ENCODE results near the gene OLIG1. TPM values are rescaled to one million over a fixed set of nuclear protein-coding genes. Genes with fewer than 3 reads are reported as not detected.

The OLIG1 gene
- total RNA-seq, 8 experiments from 2014 or later, result 0.17 to 3.4 (median 2.1) TPM; not detected in 2

- ATAC-seq (replicated peaks in 6 of 8), result peak in 1 of 8 experiments; percentile 11
- in situ Hi-C loops (cut with MboI; ENCODE audit: low pct_unique_long_range_greater_than_20kb in 2 of 9, low sequenced_read_pairs in 9 of 9, unreplicated experiment in 9 of 9), result no loop called here
- 13 to 100% (median 80%) methylated on average over 1 to 4 of the region's 6 CpGs; no CpG with 5 or more reads in 5 of the 10 experiments for WGBS, 10 experiments
These were observed 11.4 kb upstream of the OLIG1 start for GRCh38 chr21:33058527-33058926.

GRCh38 chr21:33058957-33059356 lies 11.0 kb upstream of the OLIG1 start:
- H3K27ac ChIP-seq, result no peak overlapping the region
- no peak overlapping the region for H3K4me3 ChIP-seq
- peaks cover 9 to 46% of the 10 kb centered on the region in 2 donors for H3K4me1 ChIP-seq (replicated peaks in 1 of 2)
- no peak for ATAC-seq (replicated peaks in 6 of 8)
- WGBS, 10 experiments, result 22 to 98% (median 76%) methylated on average over 1 to 5 of the region's 6 CpGs; no CpG with 5 or more reads in 4 of the 10 experiments
- in situ Hi-C loops (cut with MboI; ENCODE audit: low pct_unique_long_range_greater_than_20kb in 2 of 9, low sequenced_read_pairs in 9 of 9, unreplicated experiment in 9 of 9), result no loop called here

More at GRCh38 chr21:33058527-33058926, 11.4 kb upstream of the OLIG1 start:
- Histone ChIP-seq H3K4me1 (replicated peaks in 1 of 2) (peaks cover 9 to 46% of the 10 kb centered on the region in 2 donors), H3K4me3 (no peak overlapping the region), H3K27ac (no peak overlapping the region)

GRCh38 chr21:33059380-33059841 lies 10.5 kb upstream of the OLIG1 start:
- no peak for ATAC-seq (replicated peaks in 6 of 8)

GRCh38 chr21:33061233-33061632 lies 8.7 kb upstream of the OLIG1 start:
- in situ Hi-C loops (cut with MboI; ENCODE audit: low pct_unique_long_range_greater_than_20kb in 2 of 9, low sequenced_read_pairs in 9 of 9, unreplicated experiment in 9 of 9), result no loop called here
- 81 to 96% (median 91%) methylated on average over 2 to 4 of the region's 4 CpGs; no CpG with 5 or more reads in 4 of the 10 experiments for WGBS, 10 experiments
- no peak overlapping the region for H3K4me3 ChIP-seq
- ATAC-seq (replicated peaks in 6 of 8), result no peak
- H3K4me1 ChIP-seq (replicated peaks in 1 of 2), result peaks cover 7 to 34% of the 10 kb centered on the region in 2 donors
- H3K27ac ChIP-seq, result no peak overlapping the region

More at GRCh38 chr21:33059380-33059841, 10.5 kb upstream of the OLIG1 start:
- in situ Hi-C loops (cut with MboI; ENCODE audit: low pct_unique_long_range_greater_than_20kb in 2 of 9, low sequenced_read_pairs in 9 of 9, unreplicated experiment in 9 of 9), result no loop called here
- Histone ChIP-seq H3K27ac (no peak overlapping the region), H3K4me1 (replicated peaks in 1 of 2) (peaks cover 9 to 45% of the 10 kb centered on the region in 2 donors), H3K4me3 (no peak overlapping the region)
- 90% methylated on average over 1 of the region's 2 CpGs; no CpG with 5 or more reads in 9 of the 10 experiments for WGBS, 10 experiments

- 20 to 100% (median 67%) methylated on average over 1 to 3 of the region's 5 CpGs; no CpG with 5 or more reads in 3 of the 10 experiments for WGBS, 10 experiments
- Histone ChIP-seq H3K4me1 (replicated peaks in 1 of 2) (peaks cover 7 to 15% of the 10 kb centered on the region in 2 donors), H3K27ac (no peak overlapping the region), H3K4me3 (no peak overlapping the region)
- in situ Hi-C loops (cut with MboI; ENCODE audit: low pct_unique_long_range_greater_than_20kb in 2 of 9, low sequenced_read_pairs in 9 of 9, unreplicated experiment in 9 of 9), result no loop called here
- ATAC-seq (replicated peaks in 6 of 8), result no peak
These were observed 6.5 kb upstream of the OLIG1 start for GRCh38 chr21:33063375-33063883.

GRCh38 chr21:33063907-33064622 lies 5.9 kb upstream of the OLIG1 start:
- WGBS, 10 experiments, result 0 to 100% (median 45%) methylated on average over 1 to 14 of the region's 14 CpGs; no CpG with 5 or more reads in 1 of the 10 experiments
- ATAC-seq (replicated peaks in 6 of 8), result peak in 1 of 8 experiments; percentile 6
- peaks cover 4 to 10% of the 10 kb centered on the region in 2 donors for H3K4me1 ChIP-seq (replicated peaks in 1 of 2)
- H3K4me3 ChIP-seq, result no peak overlapping the region
- in situ Hi-C loops (cut with MboI; ENCODE audit: low pct_unique_long_range_greater_than_20kb in 2 of 9, low sequenced_read_pairs in 9 of 9, unreplicated experiment in 9 of 9), result no loop called here
- no peak overlapping the region for H3K27ac ChIP-seq

- Histone ChIP-seq H3K27ac (no peak overlapping the region), H3K4me3 (no peak overlapping the region), H3K4me1 (replicated peaks in 1 of 2) (peaks cover 4 to 10% of the 10 kb centered on the region in 2 donors)
- WGBS, 10 experiments, result 4 to 82% (median 36%) methylated on average over 3 to 18 of the region's 18 CpGs
- in situ Hi-C loops (cut with MboI; ENCODE audit: low pct_unique_long_range_greater_than_20kb in 2 of 9, low sequenced_read_pairs in 9 of 9, unreplicated experiment in 9 of 9), result no loop called here
- ATAC-seq (replicated peaks in 6 of 8), result peak in 3 of 8 experiments; percentile 37 to 71 (median 50)
These were observed 5.1 kb upstream of the OLIG1 start for GRCh38 chr21:33064623-33065390.

GRCh38 chr21:33067043-33067442 lies 2.9 kb upstream of the OLIG1 start:
- Histone ChIP-seq H3K27ac (no peak overlapping the region), H3K4me1 (replicated peaks in 1 of 2) (peaks cover 6 to 8% of the 10 kb centered on the region in 2 donors), H3K4me3 (no peak overlapping the region)
- 32 to 100% (median 96%) methylated on average over 1 to 5 of the region's 7 CpGs; no CpG with 5 or more reads in 5 of the 10 experiments for WGBS, 10 experiments
- no peak for ATAC-seq (replicated peaks in 6 of 8)
- in situ Hi-C loops (cut with MboI; ENCODE audit: low pct_unique_long_range_greater_than_20kb in 2 of 9, low sequenced_read_pairs in 9 of 9, unreplicated experiment in 9 of 9), result no loop called here

- in situ Hi-C loops (cut with MboI; ENCODE audit: low pct_unique_long_range_greater_than_20kb in 2 of 9, low sequenced_read_pairs in 9 of 9, unreplicated experiment in 9 of 9), result no loop called here
- WGBS, 10 experiments, result 60 to 100% (median 90%) methylated on average over 1 to 2 of the region's 4 CpGs; no CpG with 5 or more reads in 5 of the 10 experiments
- Histone ChIP-seq H3K4me1 (replicated peaks in 1 of 2) (peaks cover 9 to 12% of the 10 kb centered on the region in 2 donors), H3K4me3 (no peak overlapping the region), H3K27ac (no peak overlapping the region)
- no peak for ATAC-seq (replicated peaks in 6 of 8)
These were observed 2.5 kb upstream of the OLIG1 start for GRCh38 chr21:33067457-33067856.

GRCh38 chr21:33069243-33069642 lies 698 bp upstream of the OLIG1 start:
- no peak overlapping the region for H3K4me3 ChIP-seq
- H3K27ac ChIP-seq, result no peak overlapping the region
- peaks cover 9 to 27% of the 10 kb centered on the region in 2 donors for H3K4me1 ChIP-seq (replicated peaks in 1 of 2)
- no peak for ATAC-seq (replicated peaks in 6 of 8)
- WGBS, 10 experiments, result 27 to 85% (median 63%) methylated on average over 2 to 5 of the region's 5 CpGs
- in situ Hi-C loops (cut with MboI; ENCODE audit: low pct_unique_long_range_greater_than_20kb in 2 of 9, low sequenced_read_pairs in 9 of 9, unreplicated experiment in 9 of 9), result no loop called here

GRCh38 chr21:33069645-33069993 lies 322 bp upstream of the OLIG1 start:
- in situ Hi-C loops (cut with MboI; ENCODE audit: low pct_unique_long_range_greater_than_20kb in 2 of 9, low sequenced_read_pairs in 9 of 9, unreplicated experiment in 9 of 9), result no loop called here
- Histone ChIP-seq H3K4me3 (peak overlapping the region; percentile 32 to 63 (median 47)), H3K27ac (no peak overlapping the region), H3K4me1 (replicated peaks in 1 of 2) (peaks cover 8 to 27% of the 10 kb centered on the region in 2 donors)
- 0 to 20% (median 4%) methylated on average over 1 to 10 of the region's 11 CpGs; no CpG with 5 or more reads in 4 of the 10 experiments for WGBS, 10 experiments
- ATAC-seq (replicated peaks in 6 of 8), result no peak

- Histone ChIP-seq H3K4me3 (peak overlapping the region; percentile 32 to 63 (median 47)), H3K27ac (peak overlapping the region in 1 of 2 donors; percentile 56), H3K4me1 (replicated peaks in 1 of 2) (peaks cover 8 to 33% of the 10 kb centered on the region in 2 donors)
- 0 to 8% (median 0%) methylated on average over 4 to 5 of the region's 44 CpGs; no CpG with 5 or more reads in 7 of the 10 experiments for WGBS, 10 experiments
- in situ Hi-C loops (cut with MboI; ENCODE audit: low pct_unique_long_range_greater_than_20kb in 2 of 9, low sequenced_read_pairs in 9 of 9, unreplicated experiment in 9 of 9), result no loop called here
- ATAC-seq (replicated peaks in 6 of 8), result peak in 1 of 8 experiments; percentile 9
These were observed 730 bp downstream of the OLIG1 start for GRCh38 chr21:33070744-33070997.

Measured in motor neuron (in vitro differentiated cells).